GM11168 (cell line): ENCODE data around the gene KRT6B.
"Not testable (repeated sequence)": the region's sequence is repeated elsewhere in the genome, so short reads cannot be mapped to it uniquely, and the experiment has no call there.

ENCODE experiments used
- in situ Hi-C: fragments of 300-500 bp; cut with MboI; formaldehyde crosslinking; loops from one replicate; pipeline ENCODE4 v1.12.0; 2022; ENCODE audit warnings: low sequenced_read_pairs; ENCODE audit not compliant: unreplicated experiment

The KRT6B gene

GRCh38 chr12:52452101-52452500 lies at the start of gene KRT6B:
TSS of gene KRT6B (minus strand) at chr12:52452146. CDS start at chr12:52452078, 68 bp downstream.
- in situ Hi-C loops, result no loop called here

DNA sequence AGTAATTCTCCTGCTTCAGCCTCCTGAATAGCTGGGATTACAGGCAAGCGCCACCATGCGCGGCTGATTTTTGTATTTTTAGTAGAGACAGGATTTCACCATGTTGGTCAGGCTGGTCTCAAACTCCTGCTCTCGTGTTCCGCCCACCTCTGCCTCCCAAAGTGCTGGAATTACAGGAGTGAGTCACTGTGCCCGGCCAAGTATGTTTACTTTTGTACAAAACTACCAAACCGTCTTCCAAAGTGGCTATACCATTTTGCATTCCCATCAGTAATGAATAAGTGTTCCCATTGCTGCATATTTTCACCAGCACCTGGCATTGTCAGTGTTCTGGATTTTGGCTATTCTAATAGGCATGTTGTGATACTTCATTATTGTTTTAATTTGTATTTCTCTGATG lies 49.5 kb upstream of the KRT6B start:
- in situ Hi-C loops, result no loop called here

- in situ Hi-C loops, result not testable (repeated sequence)
Observed at GRCh38 chr12:52500574-52500973, 48.6 kb upstream of the KRT6B start.

DNA sequence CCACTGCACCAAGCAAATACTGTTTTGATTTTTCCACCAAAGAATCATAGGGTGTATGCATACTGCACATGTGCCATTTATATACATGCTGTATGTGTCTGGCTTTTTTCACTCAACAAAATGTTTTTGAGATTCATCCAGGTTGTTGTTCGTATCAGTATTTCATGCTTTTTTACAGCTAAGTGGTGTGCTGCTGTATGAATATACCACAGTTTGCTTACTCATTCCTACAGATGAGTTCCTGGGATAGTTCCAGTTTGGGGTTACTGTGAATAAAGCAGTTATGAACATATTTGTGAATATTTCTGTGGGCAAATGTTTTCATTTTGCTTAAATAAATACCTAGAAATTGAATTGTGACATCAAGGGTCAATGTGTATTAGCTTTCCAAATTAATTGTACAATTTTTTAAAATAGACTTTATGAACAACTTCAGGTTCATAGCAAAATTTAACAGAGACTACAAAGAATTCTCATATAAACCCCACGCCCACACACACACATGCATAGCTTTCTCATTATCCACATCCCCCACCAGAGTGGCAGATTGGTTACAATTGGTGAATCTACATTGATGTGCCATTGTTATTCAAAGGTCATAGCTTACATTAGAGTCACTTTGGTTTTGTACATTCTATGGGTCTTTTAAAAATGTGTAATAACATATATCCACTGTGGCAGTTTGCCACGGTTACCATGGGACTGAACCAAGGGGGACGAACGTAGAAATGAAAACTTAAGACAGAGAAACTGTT lies 48.0 kb upstream of the KRT6B start:
- in situ Hi-C loops, result no loop called here

DNA sequence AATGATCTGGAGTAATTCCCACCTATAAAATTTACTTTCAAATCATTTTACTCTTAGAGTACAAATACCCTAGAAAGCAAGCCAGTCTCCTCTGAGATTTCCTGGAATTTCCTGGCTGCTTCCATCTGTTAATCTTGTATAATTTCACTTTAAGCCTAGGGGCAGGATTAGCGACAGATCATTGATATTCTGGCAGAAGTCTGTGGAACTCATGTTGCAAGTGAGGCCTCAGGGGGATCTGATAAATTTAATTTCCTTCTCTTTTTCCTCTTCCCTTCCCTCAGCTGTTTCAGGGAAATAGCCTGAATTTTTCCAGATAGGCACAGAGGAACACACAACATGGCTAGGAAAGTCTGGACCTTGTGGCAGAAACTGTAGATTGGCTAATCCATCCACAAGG lies 47.0 kb upstream of the KRT6B start:
- in situ Hi-C loops, result no loop called here

DNA sequence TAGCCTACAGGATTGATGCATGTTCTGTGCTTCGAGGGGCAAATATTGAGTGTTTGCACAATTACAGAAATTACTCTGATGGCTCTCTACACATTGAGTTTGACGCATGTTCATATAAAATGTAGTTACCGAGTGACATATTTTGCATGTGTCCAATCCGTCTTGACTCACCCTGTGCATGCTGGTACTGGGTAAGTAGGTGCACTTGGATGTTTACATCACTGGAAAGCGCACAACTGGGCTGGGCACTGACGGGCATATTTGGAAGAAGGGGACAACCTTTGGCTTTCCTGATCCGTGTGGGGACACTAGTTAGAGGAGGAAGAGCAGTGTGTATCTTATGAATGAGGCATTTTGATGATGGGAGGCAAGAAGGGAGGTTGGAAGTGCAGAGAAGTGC lies 46.0 kb upstream of the KRT6B start:
- in situ Hi-C loops, result no loop called here

GRCh38 chr12:52496590-52497071 lies 44.7 kb upstream of the KRT6B start:
- in situ Hi-C loops, result no loop called here

GRCh38 chr12:52496054-52496453 lies 44.1 kb upstream of the KRT6B start:
- in situ Hi-C loops, result no loop called here

- in situ Hi-C loops, result no loop called here
Observed at GRCh38 chr12:52495389-52495788, 43.4 kb upstream of the KRT6B start.

GRCh38 chr12:52494518-52494917 lies 42.6 kb upstream of the KRT6B start:
- in situ Hi-C loops, result no loop called here

GRCh38 chr12:52494100-52494499 lies 42.2 kb upstream of the KRT6B start:
- in situ Hi-C loops, result no loop called here

GRCh38 chr12:52493172-52493571 lies 41.2 kb upstream of the KRT6B start, which contains the start of gene KRT6A:
TSS of gene KRT6A (minus strand) at chr12:52493257. CDS start at chr12:52493188, 69 bp downstream.
- in situ Hi-C loops, result no loop called here

DNA sequence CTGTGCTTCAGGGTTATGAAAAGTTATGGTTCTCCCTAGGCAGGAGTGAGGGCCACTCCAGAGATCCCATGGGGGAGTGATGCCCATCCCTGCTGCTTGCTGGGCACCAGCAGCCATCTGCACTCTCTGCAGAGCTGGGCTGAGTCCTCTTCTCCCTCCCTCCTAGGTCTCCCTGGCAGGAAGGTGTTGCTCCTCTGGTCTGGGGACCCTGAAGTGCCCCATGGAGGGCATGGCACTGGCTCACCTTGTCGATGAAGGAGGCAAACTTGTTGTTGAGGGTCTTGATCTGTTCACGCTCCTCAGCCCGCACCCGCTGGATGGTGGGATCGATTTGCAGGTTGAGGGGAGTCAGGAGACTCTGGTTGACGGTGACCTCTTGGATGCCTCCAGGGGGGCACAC lies 40.5 kb upstream of the KRT6B start:
- in situ Hi-C loops, result not testable (repeated sequence)

DNA sequence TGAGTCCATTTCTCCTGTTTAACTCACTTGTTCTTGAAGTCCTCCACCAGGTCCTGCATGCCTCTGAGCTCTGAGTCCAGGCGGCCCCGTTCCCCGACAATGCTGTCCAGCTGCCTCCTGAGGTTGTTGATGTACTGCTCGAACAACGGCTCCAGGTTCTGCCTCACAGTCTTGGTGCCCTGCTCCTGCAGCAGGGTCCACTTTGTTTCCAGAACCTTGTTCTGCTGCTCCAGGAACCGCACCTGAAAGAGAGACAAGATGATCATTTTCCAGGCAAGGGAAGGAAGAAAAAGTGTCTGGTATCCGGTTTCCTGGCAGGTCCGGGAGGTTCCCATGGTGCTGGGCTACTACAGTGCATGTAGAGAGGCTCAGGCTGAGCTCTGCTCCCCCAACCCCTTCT lies 39.5 kb upstream of the KRT6B start:
- in situ Hi-C loops, result not testable (repeated sequence)

DNA sequence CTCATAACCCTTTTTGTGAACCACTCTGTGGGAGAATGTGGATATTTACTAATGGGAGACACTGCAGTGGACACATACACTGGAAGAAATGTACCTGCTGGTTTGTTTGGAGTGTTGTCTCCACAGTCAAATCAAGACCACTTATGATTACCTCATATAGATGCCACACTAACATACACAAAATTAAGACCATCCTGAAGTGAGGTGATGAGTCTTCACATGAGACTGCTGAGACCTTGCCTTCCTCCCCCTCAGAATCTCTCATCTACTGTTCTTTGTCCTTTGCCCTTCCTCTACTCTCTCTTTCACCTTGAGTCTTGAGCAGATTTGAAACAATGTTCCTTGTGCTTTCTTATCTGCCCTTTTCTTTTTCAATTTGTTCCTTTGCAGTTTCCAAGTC lies 36.8 kb upstream of the KRT6B start:
- in situ Hi-C loops, result no loop called here

DNA sequence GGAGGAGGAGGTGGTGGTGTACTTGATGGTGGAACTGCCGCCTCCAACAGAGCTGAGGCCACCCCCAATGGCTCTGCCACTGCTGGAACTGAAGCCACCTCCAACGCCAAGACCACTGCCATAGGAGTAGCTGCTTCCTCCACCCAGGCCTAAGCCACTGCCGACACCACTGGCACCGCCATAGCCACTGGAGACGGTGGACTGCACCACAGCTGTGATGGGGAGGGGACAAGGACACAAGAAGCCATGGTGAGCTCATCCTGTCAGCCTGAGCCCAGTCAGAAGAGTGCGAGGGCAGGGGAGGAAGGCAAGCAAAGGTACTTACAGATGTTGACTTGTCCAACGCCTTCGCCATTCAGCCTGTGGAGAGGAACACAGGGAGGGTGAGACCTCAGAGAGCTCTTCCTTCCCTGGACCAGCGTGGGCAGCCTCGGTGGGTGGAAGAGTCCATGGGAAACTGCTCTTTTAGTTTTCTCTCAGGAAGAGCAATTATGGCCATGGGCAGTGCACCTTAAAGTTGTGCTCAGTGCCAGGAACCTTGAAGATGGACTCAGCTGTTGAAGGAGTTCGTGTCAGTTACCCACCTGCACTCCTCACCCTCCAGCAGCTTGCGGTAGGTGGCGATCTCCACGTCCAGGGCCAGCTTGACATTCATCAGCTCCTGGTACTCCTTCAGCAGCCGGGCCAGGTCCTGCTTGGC lies 35.9 kb upstream of the KRT6B start:
- in situ Hi-C loops, result not testable (repeated sequence)

- in situ Hi-C loops, result no loop called here
Observed at GRCh38 chr12:52487211-52487610, 35.3 kb upstream of the KRT6B start.

- in situ Hi-C loops, result no loop called here
Observed at GRCh38 chr12:52486166-52487105, 34.5 kb upstream of the KRT6B start.

DNA sequence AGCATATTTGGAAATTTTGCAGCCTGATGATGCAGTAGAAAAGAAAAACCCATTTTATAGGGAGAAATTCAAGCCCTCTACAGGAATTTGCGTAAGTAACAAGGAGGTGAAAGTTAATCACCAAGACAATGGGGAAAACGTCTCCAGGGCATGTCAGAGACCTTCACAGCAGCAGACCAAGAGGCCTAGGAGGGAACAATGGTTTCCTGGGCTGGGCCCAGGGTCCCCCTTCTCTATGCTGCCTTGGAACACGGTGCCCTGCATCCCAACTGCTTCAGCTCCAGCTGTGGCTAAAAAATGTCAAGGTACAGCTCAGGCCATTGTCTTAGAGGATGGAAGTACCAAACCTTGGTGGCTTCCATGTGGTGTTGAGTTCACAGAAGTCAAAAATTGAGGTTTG lies 28.1 kb upstream of the KRT6B start:
- in situ Hi-C loops, result no loop called here

DNA sequence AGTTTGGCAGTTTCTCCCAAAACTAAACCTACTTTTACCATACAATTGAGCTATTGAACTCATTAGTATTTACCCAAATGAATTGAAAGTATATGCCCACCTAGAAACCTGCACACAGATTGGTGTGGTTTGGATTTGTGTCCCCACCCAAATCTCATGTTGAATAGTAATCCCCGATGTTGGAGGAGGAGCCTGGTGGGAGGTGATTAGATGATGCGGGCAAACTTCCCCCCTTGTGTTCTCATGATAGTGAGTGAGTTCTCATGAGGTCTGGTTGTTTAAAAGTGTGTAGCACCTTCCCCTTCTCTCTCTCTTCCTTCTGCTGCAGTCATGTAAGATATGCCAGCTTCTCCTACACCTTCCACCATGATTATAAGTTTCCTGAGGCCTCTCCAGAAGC lies 25.7 kb upstream of the KRT6B start:
- in situ Hi-C loops, result no loop called here

- in situ Hi-C loops, result no loop called here
Observed at GRCh38 chr12:52474212-52474611, 22.3 kb upstream of the KRT6B start.
